Glutamatergic neuron (in vitro differentiated cells): ENCODE measurements around the gene SNAP91. TPM values are rescaled to one million over a fixed set of nuclear protein-coding genes. Genes with fewer than 3 reads are reported as not detected.
A peak's percentile ranks its signal among the peaks of the same experiment; 100 is the strongest.

Source experiments
- DNase-seq: peaks from one replicate; pipeline ENCODE4 v3.0.0; 2022
- H3K27ac Mint-ChIP-seq: one replicate; pipeline ENCODE4 v1.8.0; 2020; ENCODE audit warnings: mild to moderate bottlenecking, mixed read lengths, inconsistent platforms; ENCODE audit not compliant: unreplicated experiment
- H3K27me3 Mint-ChIP-seq: one replicate; pipeline ENCODE4 v1.8.0; 2020; ENCODE audit warnings: mild to moderate bottlenecking, moderate library complexity, mixed read lengths, inconsistent platforms; ENCODE audit not compliant: unreplicated experiment
- H3K36me3 Mint-ChIP-seq: one replicate; pipeline ENCODE4 v1.8.0; 2020; ENCODE audit warnings: mild to moderate bottlenecking, mixed read lengths, inconsistent platforms; ENCODE audit not compliant: unreplicated experiment
- H3K4me1 Mint-ChIP-seq: one replicate; pipeline ENCODE4 v1.8.0; 2020; ENCODE audit warnings: mild to moderate bottlenecking, low read depth, mixed read lengths, inconsistent platforms; ENCODE audit not compliant: unreplicated experiment
- H3K4me3 Mint-ChIP-seq: one replicate; pipeline ENCODE4 v1.8.0; 2020; ENCODE audit warnings: mild to moderate bottlenecking, mixed read lengths, inconsistent platforms; ENCODE audit not compliant: unreplicated experiment
- H3K9me3 Mint-ChIP-seq: one replicate; pipeline ENCODE4 v1.8.0; 2020; ENCODE audit warnings: mild to moderate bottlenecking, moderate library complexity, mixed read lengths, inconsistent platforms; ENCODE audit not compliant: unreplicated experiment
- CTCF ChIP-seq: fragments of 200-600 bp; sonication (generic); IDR thresholded peaks from one replicate; pipeline ENCODE4 v1.5.0; 2021; ENCODE audit not compliant: partially characterized antibody, unreplicated experiment
- total RNA-seq: library from RNA; stranded (reverse); fragmentation: NEBNext Ultra II Directional; extraction: Animal tissue kit (Norgen Biotek cat#: 25700); gene quantifications from one replicate; pipeline ENCODE4 v1.2.1, GENCODE V29; 2021; ENCODE audit not compliant: unreplicated experiment

Gene SNAP91
- total RNA-seq, 1 donor from 2014 or later = 52.4 TPM

DNA sequence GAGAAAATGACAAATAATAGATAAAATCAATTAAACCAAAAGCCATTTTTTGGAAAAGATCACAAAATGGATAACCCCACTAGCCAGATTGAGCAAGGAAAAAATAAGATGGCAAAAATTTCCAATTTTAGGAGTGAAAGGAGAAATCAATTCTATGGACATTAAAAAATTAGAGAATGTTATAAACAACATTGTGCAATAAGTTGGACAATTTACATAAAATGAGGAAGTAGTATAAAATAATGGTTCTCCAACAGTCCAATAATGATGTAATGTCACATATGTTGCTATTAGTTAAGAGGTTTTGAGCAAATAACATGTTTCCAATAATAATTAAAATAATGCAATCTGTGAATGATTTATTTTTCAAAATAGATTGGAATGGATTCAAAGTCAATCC is 3.1 kb upstream of the SNAP91 start:
- no peak for TF ChIP-seq CTCF
- H3K27ac Mint-ChIP-seq = no peak overlapping the region
- peaks cover 2% of the 10 kb centered on the region for H3K4me1 Mint-ChIP-seq
- H3K9me3 Mint-ChIP-seq = peaks cover 5% of the 10 kb centered on the region
- H3K27me3 Mint-ChIP-seq = peaks cover 7% of the 10 kb centered on the region
- DNase-seq = no peak
- no peaks in the 10 kb centered on the region for H3K36me3 Mint-ChIP-seq
- H3K4me3 Mint-ChIP-seq = no peak overlapping the region

DNA sequence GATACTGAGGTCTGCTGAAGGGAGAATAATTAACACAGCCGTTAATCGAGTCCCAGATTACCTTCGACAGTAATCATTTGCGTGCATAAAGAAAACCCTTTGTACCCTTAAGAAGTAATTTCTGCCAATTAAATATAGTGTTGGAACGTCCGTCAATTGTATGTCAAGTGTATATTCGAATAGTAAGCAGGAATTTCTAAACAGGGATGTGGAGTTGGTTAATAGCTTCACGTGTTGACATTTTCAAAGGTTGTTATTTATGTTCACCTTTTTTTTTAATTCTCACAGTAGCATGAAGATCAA is 798 bp upstream of the SNAP91 start:
- H3K36me3 Mint-ChIP-seq = no peaks in the 10 kb centered on the region
- TF ChIP-seq CTCF = no peak
- no peak for DNase-seq
- H3K9me3 Mint-ChIP-seq = peaks cover 5% of the 10 kb centered on the region
- peaks cover 2% of the 10 kb centered on the region for H3K4me1 Mint-ChIP-seq
- peak overlapping the region; percentile 92 for H3K27ac Mint-ChIP-seq
- peaks cover 7% of the 10 kb centered on the region for H3K27me3 Mint-ChIP-seq
- peak overlapping the region; percentile 94 for H3K4me3 Mint-ChIP-seq

DNA sequence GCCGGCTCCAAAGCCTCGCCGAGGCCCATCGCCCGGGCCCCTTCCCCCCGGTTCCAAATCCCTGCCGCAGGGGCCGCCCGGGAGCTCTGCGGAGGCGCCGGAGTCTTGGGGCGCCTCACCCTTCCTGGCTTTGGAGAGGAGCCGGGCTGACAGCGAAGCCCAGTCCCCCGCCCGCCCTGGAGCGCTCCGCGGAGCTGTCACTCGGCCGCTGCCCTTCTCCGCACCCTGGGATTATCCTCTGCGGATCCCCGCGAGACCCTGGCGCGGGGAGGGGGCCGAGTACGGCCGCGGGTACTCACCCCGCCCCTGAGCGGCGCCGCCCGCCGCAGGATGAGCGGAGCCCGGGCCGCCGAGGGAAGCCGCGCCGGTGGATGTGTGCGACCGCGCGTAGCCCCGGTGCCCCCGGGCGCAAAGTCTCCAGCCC is 343 bp downstream of the SNAP91 start:
- TF ChIP-seq CTCF = no peak
- Mint-ChIP-seq H3K4me3 (peak overlapping the region; percentile 94), H3K36me3 (no peaks in the 10 kb centered on the region), H3K4me1 (peaks cover 2% of the 10 kb centered on the region), H3K27me3 (peaks cover 7% of the 10 kb centered on the region), H3K9me3 (peaks cover 5% of the 10 kb centered on the region), H3K27ac (no peak overlapping the region)
- DNase-seq = peak; percentile 75

- Mint-ChIP-seq H3K9me3 (peaks cover 5% of the 10 kb centered on the region), H3K4me1 (peaks cover 2% of the 10 kb centered on the region), H3K27ac (peak overlapping the region; percentile 82), H3K4me3 (peak overlapping the region; percentile 94), H3K27me3 (peaks cover 7% of the 10 kb centered on the region), H3K36me3 (no peaks in the 10 kb centered on the region)
- no peak for TF ChIP-seq CTCF
- DNase-seq = peak; percentile 61
Observed at GRCh38 chr6:83707829-83708545, 914 bp downstream of the SNAP91 start.

DNA sequence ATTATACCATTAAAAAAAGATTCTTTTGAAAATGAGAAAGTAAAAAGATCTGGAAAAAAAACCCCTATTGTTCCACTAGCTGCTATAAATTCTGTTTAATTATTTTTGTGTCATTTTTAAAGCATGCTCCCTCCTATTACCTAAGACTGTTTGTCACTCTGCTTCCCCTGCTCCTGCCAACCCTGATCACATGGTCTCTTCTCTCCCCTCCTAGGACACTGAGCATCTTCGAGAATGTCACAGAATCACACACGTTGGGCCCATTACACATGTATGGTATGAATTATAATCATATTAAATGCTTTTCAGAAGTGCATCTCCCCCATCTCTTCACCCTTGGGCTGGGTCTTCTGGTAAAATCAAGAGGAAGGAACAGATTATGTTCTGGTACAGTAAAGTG is 6.2 kb downstream of the SNAP91 start:
- H3K9me3 Mint-ChIP-seq = peaks cover 3% of the 10 kb centered on the region
- no peak overlapping the region for H3K27ac Mint-ChIP-seq
- H3K27me3 Mint-ChIP-seq = no peaks in the 10 kb centered on the region
- H3K4me1 Mint-ChIP-seq = peaks cover 2% of the 10 kb centered on the region
- TF ChIP-seq CTCF = no peak
- no peak for DNase-seq
- H3K36me3 Mint-ChIP-seq = no peaks in the 10 kb centered on the region
- H3K4me3 Mint-ChIP-seq = no peak overlapping the region
